WTC11 (cell line): ENCODE measurements around the gene NCKAP5.

Experiments used
- CTCF ChIP-seq: fragments of 200-600 bp; IDR thresholded peaks from 2 replicates; pipeline ENCODE4 v1.8.0; 2022; ENCODE audit warnings: antibody characterized with exemption
- TF ChIP-seq, protein P1 (sequence below): sonication (generic); formaldehyde crosslinking; IDR thresholded peaks from 2 replicates; pipeline ENCODE4 v1.8.0; 2022; ENCODE audit warnings: mild to moderate bottlenecking, missing genetic modification reagents

DNA sequence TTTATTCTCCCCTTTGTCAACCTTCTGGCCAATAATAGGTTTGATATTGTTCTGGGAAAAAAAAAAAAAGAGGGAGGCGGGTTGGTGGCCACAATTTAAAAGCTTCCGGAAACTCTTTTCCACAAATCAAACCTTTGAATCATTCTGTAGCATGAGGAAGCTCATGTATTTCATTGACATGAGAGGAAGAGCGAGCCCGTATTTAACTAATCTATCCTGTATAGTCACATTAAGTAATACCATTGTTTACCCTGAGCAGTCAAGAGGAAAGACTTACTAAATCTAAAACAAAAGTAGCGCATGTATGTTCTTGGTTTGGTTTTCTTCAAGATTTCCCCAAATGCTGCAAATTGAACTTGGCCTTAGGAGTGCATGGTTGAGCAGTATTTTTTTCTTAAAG lies 120.1 kb downstream of the NCKAP5 start:
- TF ChIP-seq, protein P1, sequence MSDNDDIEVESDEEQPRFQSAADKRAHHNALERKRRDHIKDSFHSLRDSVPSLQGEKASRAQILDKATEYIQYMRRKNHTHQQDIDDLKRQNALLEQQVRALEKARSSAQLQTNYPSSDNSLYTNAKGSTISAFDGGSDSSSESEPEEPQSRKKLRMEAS (CRISPR knock-in tag) = no peak
- TF ChIP-seq CTCF = no peak
